ENCODE results near the gene EPHB2.

EPHB2 gene

DNA sequence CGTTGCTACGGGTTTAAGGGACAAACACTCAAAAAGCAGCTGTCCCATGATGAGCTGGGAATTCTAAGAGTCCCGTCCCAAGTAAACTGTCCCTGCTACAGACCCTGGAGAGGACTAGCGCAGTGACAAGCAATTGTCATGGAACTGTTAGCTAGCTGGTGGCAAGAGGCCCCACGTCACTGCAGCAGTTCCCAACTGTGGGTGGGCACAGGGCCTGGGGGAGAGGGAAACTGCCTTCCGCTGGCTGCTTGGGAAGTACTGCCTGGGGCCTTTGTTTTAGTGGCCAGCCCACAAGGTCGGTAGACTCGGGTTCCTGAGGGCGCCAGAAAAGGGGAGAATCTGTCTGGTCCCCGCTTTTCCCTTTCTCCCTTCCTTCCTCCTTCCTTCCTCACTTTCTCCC, 164.6 kb downstream of the EPHB2 start:
- H3K4me1 Mint-ChIP-seq: peaks cover 52% of the 10 kb centered on the region
- DNase-seq: peak; percentile 25
- peak overlapping the region; percentile 3 for H3K4me3 Mint-ChIP-seq
- TF ChIP-seq CTCF (IDR thresholded peaks at IDR 0.05): no peak
- no peak overlapping the region for H3K27ac Mint-ChIP-seq
- no peaks in the 10 kb centered on the region for H3K9me3 Mint-ChIP-seq
- peaks cover 44% of the 10 kb centered on the region for H3K27me3 Mint-ChIP-seq (ENCODE audit: low read depth, poor library complexity)
- H3K36me3 Mint-ChIP-seq (ENCODE audit: low read depth): peaks cover 11% of the 10 kb centered on the region

DNA sequence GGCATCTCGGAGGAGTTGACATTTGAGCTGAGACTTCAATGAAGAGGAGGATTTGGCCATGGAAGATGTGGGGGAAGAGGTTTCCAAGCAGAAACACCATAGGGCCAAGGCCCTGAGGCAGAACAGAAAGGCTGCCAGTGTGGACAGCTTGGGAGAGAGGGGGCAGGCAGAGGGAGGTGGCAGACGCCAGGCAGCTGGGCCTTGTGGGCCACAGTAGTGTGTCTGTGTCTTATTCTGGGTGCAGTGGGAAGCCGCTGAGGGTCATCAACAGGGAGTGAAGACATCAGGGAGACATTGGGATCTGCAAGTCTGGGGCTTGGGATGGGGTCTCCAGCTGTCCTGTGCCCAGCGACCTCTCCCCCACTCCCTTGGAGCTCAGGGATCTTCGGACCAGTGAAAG, 165.2 kb downstream of the EPHB2 start:
- TF ChIP-seq CTCF (IDR thresholded peaks at IDR 0.05): no peak
- Mint-ChIP-seq H3K4me1 (peaks cover 46% of the 10 kb centered on the region), H3K27ac (peak overlapping the region; percentile 6), H3K4me3 (peak overlapping the region; percentile 3), H3K9me3 (no peaks in the 10 kb centered on the region), H3K27me3 (ENCODE audit: low read depth, poor library complexity) (peaks cover 44% of the 10 kb centered on the region), H3K36me3 (ENCODE audit: low read depth) (peaks cover 11% of the 10 kb centered on the region)
- peak; percentile 19 for DNase-seq

- no peak for TF ChIP-seq CTCF (IDR thresholded peaks at IDR 0.05)
- H3K9me3 Mint-ChIP-seq: no peaks in the 10 kb centered on the region
- peak; percentile 82 for DNase-seq
- peaks cover 44% of the 10 kb centered on the region for H3K27me3 Mint-ChIP-seq (ENCODE audit: low read depth, poor library complexity)
- no peak overlapping the region for H3K4me3 Mint-ChIP-seq
- H3K36me3 Mint-ChIP-seq (ENCODE audit: low read depth): peaks cover 11% of the 10 kb centered on the region
- H3K4me1 Mint-ChIP-seq: peaks cover 39% of the 10 kb centered on the region
- H3K27ac Mint-ChIP-seq: peak overlapping the region; percentile 64
Measured at GRCh38 chr1:22876359-22877111, 165.9 kb downstream of the EPHB2 start.

DNA sequence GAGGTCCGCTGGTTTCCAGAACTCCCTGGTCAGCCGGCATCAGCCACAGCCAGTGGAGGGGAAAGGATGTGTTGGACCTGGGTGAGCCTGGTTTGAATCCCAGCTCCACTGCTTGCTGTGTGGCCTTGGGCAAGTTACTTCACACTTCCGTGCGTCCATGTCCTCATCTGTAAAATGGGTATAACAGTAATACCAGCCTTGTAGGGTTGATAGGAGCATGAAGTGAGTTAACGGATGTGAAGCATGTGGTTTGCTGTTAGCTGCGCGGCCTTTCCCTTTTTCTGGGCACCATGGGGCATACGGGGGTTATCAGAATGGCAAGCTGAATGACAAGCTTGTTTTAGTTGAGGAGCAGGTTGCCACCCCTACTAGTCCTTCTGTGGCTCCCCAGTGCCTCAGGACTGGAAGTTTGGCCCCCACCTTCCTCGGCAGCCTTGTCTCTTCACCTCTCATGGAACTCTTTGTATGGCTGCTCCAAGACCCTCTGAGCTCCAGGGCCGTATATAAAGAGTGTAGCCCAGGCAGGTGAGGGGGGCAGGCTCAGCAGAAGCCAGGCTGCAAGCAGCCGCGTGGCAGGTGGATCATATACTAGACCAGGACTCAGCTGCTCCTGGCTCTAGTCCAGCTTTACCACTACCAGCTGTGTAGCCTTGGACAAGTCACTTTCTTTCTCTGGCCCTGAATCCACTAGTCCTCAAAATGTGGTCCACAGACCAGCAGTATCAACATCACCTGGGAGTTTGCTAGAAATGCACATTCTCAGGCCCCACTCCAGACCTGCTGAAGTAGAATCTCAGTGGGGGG, 166.7 kb downstream of the EPHB2 start:
- Mint-ChIP-seq H3K9me3 (no peaks in the 10 kb centered on the region), H3K36me3 (ENCODE audit: low read depth) (peaks cover 11% of the 10 kb centered on the region), H3K4me1 (peaks cover 35% of the 10 kb centered on the region), H3K27ac (no peak overlapping the region), H3K4me3 (no peak overlapping the region), H3K27me3 (ENCODE audit: low read depth, poor library complexity) (peaks cover 45% of the 10 kb centered on the region)
- DNase-seq: no peak
- no peak for TF ChIP-seq CTCF (IDR thresholded peaks at IDR 0.05)

DNA sequence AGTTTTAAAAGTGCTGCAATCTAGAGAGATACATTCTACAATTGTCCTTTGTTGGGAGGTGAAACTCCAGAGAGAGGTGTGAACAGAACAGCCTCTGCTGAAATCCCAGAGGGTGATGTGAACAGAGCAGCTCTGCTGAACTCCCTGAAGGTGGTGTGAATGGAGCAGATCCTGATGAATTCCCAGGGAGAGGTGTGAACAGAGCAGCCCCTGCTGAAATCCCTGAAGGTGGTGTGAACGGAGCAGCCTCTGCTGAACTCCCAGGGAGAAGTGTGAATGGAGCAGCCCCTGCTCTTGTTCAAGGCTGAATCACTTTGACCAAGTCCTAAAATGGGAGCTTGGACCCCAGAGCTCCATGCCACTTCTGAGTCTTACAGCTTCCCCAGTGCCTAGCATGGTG, 167.3 kb downstream of the EPHB2 start:
- H3K4me1 Mint-ChIP-seq: peaks cover 28% of the 10 kb centered on the region
- peaks cover 43% of the 10 kb centered on the region for H3K27me3 Mint-ChIP-seq (ENCODE audit: low read depth, poor library complexity)
- no peak overlapping the region for H3K4me3 Mint-ChIP-seq
- no peak for TF ChIP-seq CTCF (IDR thresholded peaks at IDR 0.05)
- no peak for DNase-seq
- H3K27ac Mint-ChIP-seq: no peak overlapping the region
- no peaks in the 10 kb centered on the region for H3K9me3 Mint-ChIP-seq
- H3K36me3 Mint-ChIP-seq (ENCODE audit: low read depth): peaks cover 11% of the 10 kb centered on the region

Measured in nephron progenitor cell (in vitro differentiated cells).